GM23248 (cell line): ENCODE results near the gene SIGLEC15.

Experiments
- EZH2 ChIP-seq: fragments of 200-600 bp; sonication (generic); IDR thresholded peaks from 2 replicates; pipeline ENCODE4 v1.6.1; 2018; ENCODE audit warnings: antibody characterized with exemption, mild to moderate bottlenecking; ENCODE audit not compliant: insufficient read depth, poor library complexity, severe bottlenecking
- EZH2phosphoT487 ChIP-seq: fragments of 200-600 bp; sonication (generic); IDR thresholded peaks from 2 replicates; pipeline ENCODE4 v1.6.1; 2018; ENCODE audit warnings: antibody characterized with exemption, moderate library complexity, mild to moderate bottlenecking, low read depth; ENCODE audit not compliant: insufficient read depth

- TF ChIP-seq EZH2 (no peak), EZH2phosphoT487 (no peak)
These were observed 13.0 kb downstream of the SIGLEC15 start for GRCh38 chr18:45838302-45839070.
